ENCODE data around the gene RCOR3.
"Not testable (repeated sequence)": the region's sequence is repeated elsewhere in the genome, so short reads cannot be mapped to it uniquely, and the experiment has no call there.

Gene RCOR3

GRCh38 chr1:211309617-211310016 lies 50.5 kb downstream of the RCOR3 start:
- Mint-ChIP-seq H3K36me3 (ENCODE audit: low read depth) (peaks cover 39% of the 10 kb centered on the region), H3K27ac (no peak overlapping the region), H3K4me3 (no peak overlapping the region), H3K4me1 (no peaks in the 10 kb centered on the region), H3K9me3 (no peaks in the 10 kb centered on the region), H3K27me3 (ENCODE audit: low read depth, poor library complexity) (no peaks in the 10 kb centered on the region)
- no peak for TF ChIP-seq CTCF (IDR thresholded peaks at IDR 0.05)
- no peak for DNase-seq

- no peaks in the 10 kb centered on the region for H3K9me3 Mint-ChIP-seq
These were observed 54.2 kb downstream of the RCOR3 start for GRCh38 chr1:211313392-211313791.

GRCh38 chr1:211318576-211319280 lies 59.6 kb downstream of the RCOR3 start:
- no peak overlapping the region for H3K4me3 Mint-ChIP-seq
- no peaks in the 10 kb centered on the region for H3K9me3 Mint-ChIP-seq
- H3K27ac Mint-ChIP-seq: no peak overlapping the region
- H3K4me1 Mint-ChIP-seq: no peaks in the 10 kb centered on the region
- peaks cover 13% of the 10 kb centered on the region for H3K27me3 Mint-ChIP-seq (ENCODE audit: low read depth, poor library complexity)
- no peak for TF ChIP-seq CTCF (IDR thresholded peaks at IDR 0.05)
- peaks cover under 1% of the 10 kb centered on the region for H3K36me3 Mint-ChIP-seq (ENCODE audit: low read depth)
- no peak for DNase-seq

More at GRCh38 chr1:211313392-211313791, 54.2 kb downstream of the RCOR3 start:
- H3K36me3 Mint-ChIP-seq (ENCODE audit: low read depth): peaks cover 21% of the 10 kb centered on the region
- no peak for DNase-seq
- H3K4me3 Mint-ChIP-seq: no peak overlapping the region
- H3K27me3 Mint-ChIP-seq (ENCODE audit: low read depth, poor library complexity): no peaks in the 10 kb centered on the region
- TF ChIP-seq CTCF (IDR thresholded peaks at IDR 0.05): no peak
- peak overlapping the region; percentile 83 for H3K27ac Mint-ChIP-seq
- H3K4me1 Mint-ChIP-seq: no peaks in the 10 kb centered on the region

- Mint-ChIP-seq H3K4me3 (no peak overlapping the region), H3K36me3 (ENCODE audit: low read depth) (no peaks in the 10 kb centered on the region), H3K27me3 (ENCODE audit: low read depth, poor library complexity) (peaks cover 13% of the 10 kb centered on the region), H3K9me3 (no peaks in the 10 kb centered on the region), H3K27ac (no peak overlapping the region), H3K4me1 (no peaks in the 10 kb centered on the region)
- no peak for TF ChIP-seq CTCF (IDR thresholded peaks at IDR 0.05)
- DNase-seq: no peak
These were observed 60.7 kb downstream of the RCOR3 start for GRCh38 chr1:211319892-211320291.

- Mint-ChIP-seq H3K36me3 (ENCODE audit: low read depth) (no peaks in the 10 kb centered on the region), H3K4me1 (peaks cover 5% of the 10 kb centered on the region), H3K27ac (no peak overlapping the region), H3K27me3 (ENCODE audit: low read depth, poor library complexity) (peaks cover 16% of the 10 kb centered on the region), H3K9me3 (no peaks in the 10 kb centered on the region), H3K4me3 (no peak overlapping the region)
- no peak for TF ChIP-seq CTCF (IDR thresholded peaks at IDR 0.05)
- no peak for DNase-seq
These were observed 61.8 kb downstream of the RCOR3 start for GRCh38 chr1:211320980-211321379.

- not testable (repeated sequence) for H3K4me3 Mint-ChIP-seq; H3K27ac Mint-ChIP-seq; H3K9me3 Mint-ChIP-seq; H3K36me3 Mint-ChIP-seq (ENCODE audit: low read depth); DNase-seq; H3K4me1 Mint-ChIP-seq
- peaks cover 19% of the 10 kb centered on the region for H3K27me3 Mint-ChIP-seq (ENCODE audit: low read depth, poor library complexity)
These were observed 62.5 kb downstream of the RCOR3 start for GRCh38 chr1:211321646-211322045.
